ENCODE results near the gene VWC2L. TPM values are rescaled to one million over a fixed set of nuclear protein-coding genes. Genes with fewer than 3 reads are reported as not detected.

VWC2L gene
- total and polyA plus RNA-seq, 2 of the 8 experiments (the other 6 are each of a cell fraction or from before 2014, with no cell fraction given) = not detected

GRCh38 chr2:214578442-214578841 is 167.6 kb downstream of the VWC2L start:
- 92% methylated on average over 4 of the region's 4 CpGs; no CpG with 5 or more reads in 1 of the 2 experiments for WGBS, 2 experiments (ENCODE audit: extremely low coverage in 1 of 2, insufficient coverage in 1 of 2, insufficient read length in 1 of 2, insufficient replicate concordance in 2 of 2, low coverage in 1 of 2, low lambda C conversion rate in 2 of 2, missing lambda C conversion rate in 1 of 2)
- H3K27ac ChIP-seq (ENCODE audit: low read depth, low read length) = no peak overlapping the region
- H3K27me3 ChIP-seq (replicated peaks in 1 of 4; ENCODE audit: control insufficient read depth in 3 of 4, extremely low read depth in 1 of 4, insufficient read depth in 3 of 4, low read length in 3 of 4) = no peaks in the 10 kb centered on the region
- H2AFZ ChIP-seq (ENCODE audit: low read length) = no peak overlapping the region
- H2BK15ac ChIP-seq (ENCODE audit: low read length) = no peak overlapping the region
- no peaks in the 10 kb centered on the region for H3K23me2 ChIP-seq (ENCODE audit: low read depth, low read length)
- H3K56ac ChIP-seq (replicated peaks; ENCODE audit: insufficient read length, low read depth, low read length) = no peak overlapping the region
- no peak for FAIRE-seq
- no peak overlapping the region for H4K5ac ChIP-seq (ENCODE audit: insufficient read length, low read depth, low read length)
- H3K36me3 ChIP-seq (ENCODE audit: control insufficient read depth in 2 of 4, insufficient read depth in 4 of 4, low read length in 3 of 4) = no peaks in the 10 kb centered on the region
- H2BK20ac ChIP-seq (ENCODE audit: low read length) = no peak overlapping the region
- no peak overlapping the region for H3K14ac ChIP-seq (ENCODE audit: insufficient read length)
- H4K20me1 ChIP-seq (replicated peaks in 1 of 2; ENCODE audit: control insufficient read depth in 1 of 2, insufficient read depth in 2 of 2, low read length in 2 of 2) = no peaks in the 10 kb centered on the region
- no peaks in the 10 kb centered on the region for H3K79me2 ChIP-seq (ENCODE audit: control insufficient read depth in 1 of 2, insufficient read depth in 2 of 2, low read length in 2 of 2)
- H3K4me2 ChIP-seq (ENCODE audit: insufficient read depth in 1 of 2, low read depth in 2 of 2, low read length in 2 of 2) = no peak overlapping the region
- no peaks in the 10 kb centered on the region for H3K4me1 ChIP-seq (replicated peaks in 1 of 4; ENCODE audit: control insufficient read depth in 3 of 4, insufficient read depth in 4 of 4, low read length in 3 of 4)
- no peak overlapping the region for H2BK5ac ChIP-seq (ENCODE audit: low read depth, low read length)
- POLR2A ChIA-PET (ENCODE audit: partially characterized antibody) = interaction anchor here (0.6 kb wide), 1 partner anchor 1335 kb away, joined by 3 read pairs; no protein-coding TSS in a partner anchor
- no peak overlapping the region for H3K4me3 ChIP-seq (ENCODE audit: extremely low read depth in 1 of 4, insufficient read depth in 2 of 4, low read depth in 3 of 4, low read length in 4 of 4)
- no peak overlapping the region for H3K18ac ChIP-seq (ENCODE audit: extremely low read depth, low read length)
- no peak overlapping the region for H3K23ac ChIP-seq (ENCODE audit: insufficient read length)
- DNase-seq (ENCODE audit: low read depth in 1 of 2, low spot score in 2 of 2) = no peak
- no peak overlapping the region for H4K8ac ChIP-seq (ENCODE audit: extremely low read depth, insufficient read depth, low read length)
- no peak overlapping the region for H4K91ac ChIP-seq (replicated peaks; ENCODE audit: insufficient read length, low read length)
- no peak overlapping the region for H2BK120ac ChIP-seq (replicated peaks; ENCODE audit: low read depth, low read length)
- H2AK5ac ChIP-seq (ENCODE audit: low read depth, low read length) = no peak overlapping the region
- no peak overlapping the region for H3K4ac ChIP-seq (replicated peaks; ENCODE audit: insufficient read length, low read depth, low read length)
- H3K9ac ChIP-seq (replicated peaks in 1 of 4; ENCODE audit: extremely low read depth in 1 of 4, low read depth in 3 of 4, low read length in 3 of 4) = no peak overlapping the region
- no peaks in the 10 kb centered on the region for H3K79me1 ChIP-seq (ENCODE audit: low read depth, low read length)
- CTCF ChIA-PET (ENCODE audit: partially characterized antibody) = interaction anchor here (0.6 to 2.4 kb wide), 3 partner anchors 9 to 1244 kb away, joined by 3 to 11 read pairs (median 3); no protein-coding TSS in a partner anchor
- H3K9me3 ChIP-seq (ENCODE audit: insufficient read depth in 2 of 2, low read depth in 1 of 2, low read length in 1 of 2) = no peaks in the 10 kb centered on the region
- no peak overlapping the region for H2BK12ac ChIP-seq (ENCODE audit: low read depth, low read length)
- TF ChIP-seq SIX5 (IDR thresholded peaks at IDR 0.05; ENCODE audit: low read depth, low read length) (no peak), USF2 (IDR thresholded peaks at IDR 0.05; ENCODE audit: low read length) (no peak), CBX5 (IDR thresholded peaks at IDR 0.05; ENCODE audit: low read depth, low read length) (no peak), GTF2F1 (IDR thresholded peaks at IDR 0.05; ENCODE audit: borderline replicate concordance, low read depth, low read length) (no peak), SRF (IDR thresholded peaks at IDR 0.05; ENCODE audit: low read depth, low read length) (no peak), CREB1 (IDR thresholded peaks at IDR 0.05) (no peak), E2F6 (IDR thresholded peaks at IDR 0.05) (no peak), TEAD4 (IDR thresholded peaks at IDR 0.05; ENCODE audit: low read depth, low read length) (no peak), GABPA (IDR thresholded peaks at IDR 0.05; ENCODE audit: borderline replicate concordance, insufficient read depth, low read length) (no peak), SAP30 (IDR thresholded peaks at IDR 0.05; ENCODE audit: insufficient read depth, insufficient replicate concordance, low read length) (no peak), NRF1 (IDR thresholded peaks at IDR 0.05; ENCODE audit: low read depth, low read length) (no peak), EP300 (IDR thresholded peaks at IDR 0.05; ENCODE audit: borderline replicate concordance in 1 of 2, low read depth in 2 of 2, low read length in 2 of 2) (no peak), SP1 (IDR thresholded peaks at IDR 0.05; ENCODE audit: low read depth, low read length) (no peak)

All from H1 (cell line).